A549 treated with Hydrocortisone at 1 μM for 4 hours (cell line): Measurements from ENCODE around the gene RC3H2. TPM values are rescaled to one million over a fixed set of nuclear protein-coding genes. Genes with fewer than 3 reads are reported as not detected.

Experiments used
- total RNA-seq: library from RNA; stranded (reverse); fragments of 200-300 nt; extraction: Qiagen RNA extraction; gene quantifications from 5 replicates; pipeline ENCODE4 v1.2.3, GENCODE V29; 2022

RC3H2 gene, protein sequence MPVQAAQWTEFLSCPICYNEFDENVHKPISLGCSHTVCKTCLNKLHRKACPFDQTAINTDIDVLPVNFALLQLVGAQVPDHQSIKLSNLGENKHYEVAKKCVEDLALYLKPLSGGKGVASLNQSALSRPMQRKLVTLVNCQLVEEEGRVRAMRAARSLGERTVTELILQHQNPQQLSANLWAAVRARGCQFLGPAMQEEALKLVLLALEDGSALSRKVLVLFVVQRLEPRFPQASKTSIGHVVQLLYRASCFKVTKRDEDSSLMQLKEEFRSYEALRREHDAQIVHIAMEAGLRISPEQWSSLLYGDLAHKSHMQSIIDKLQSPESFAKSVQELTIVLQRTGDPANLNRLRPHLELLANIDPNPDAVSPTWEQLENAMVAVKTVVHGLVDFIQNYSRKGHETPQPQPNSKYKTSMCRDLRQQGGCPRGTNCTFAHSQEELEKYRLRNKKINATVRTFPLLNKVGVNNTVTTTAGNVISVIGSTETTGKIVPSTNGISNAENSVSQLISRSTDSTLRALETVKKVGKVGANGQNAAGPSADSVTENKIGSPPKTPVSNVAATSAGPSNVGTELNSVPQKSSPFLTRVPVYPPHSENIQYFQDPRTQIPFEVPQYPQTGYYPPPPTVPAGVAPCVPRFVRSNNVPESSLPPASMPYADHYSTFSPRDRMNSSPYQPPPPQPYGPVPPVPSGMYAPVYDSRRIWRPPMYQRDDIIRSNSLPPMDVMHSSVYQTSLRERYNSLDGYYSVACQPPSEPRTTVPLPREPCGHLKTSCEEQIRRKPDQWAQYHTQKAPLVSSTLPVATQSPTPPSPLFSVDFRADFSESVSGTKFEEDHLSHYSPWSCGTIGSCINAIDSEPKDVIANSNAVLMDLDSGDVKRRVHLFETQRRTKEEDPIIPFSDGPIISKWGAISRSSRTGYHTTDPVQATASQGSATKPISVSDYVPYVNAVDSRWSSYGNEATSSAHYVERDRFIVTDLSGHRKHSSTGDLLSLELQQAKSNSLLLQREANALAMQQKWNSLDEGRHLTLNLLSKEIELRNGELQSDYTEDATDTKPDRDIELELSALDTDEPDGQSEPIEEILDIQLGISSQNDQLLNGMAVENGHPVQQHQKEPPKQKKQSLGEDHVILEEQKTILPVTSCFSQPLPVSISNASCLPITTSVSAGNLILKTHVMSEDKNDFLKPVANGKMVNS
- total RNA-seq: 15.6 to 22.7 TPM (median 21.2 TPM) in 5 replicates

DNA sequence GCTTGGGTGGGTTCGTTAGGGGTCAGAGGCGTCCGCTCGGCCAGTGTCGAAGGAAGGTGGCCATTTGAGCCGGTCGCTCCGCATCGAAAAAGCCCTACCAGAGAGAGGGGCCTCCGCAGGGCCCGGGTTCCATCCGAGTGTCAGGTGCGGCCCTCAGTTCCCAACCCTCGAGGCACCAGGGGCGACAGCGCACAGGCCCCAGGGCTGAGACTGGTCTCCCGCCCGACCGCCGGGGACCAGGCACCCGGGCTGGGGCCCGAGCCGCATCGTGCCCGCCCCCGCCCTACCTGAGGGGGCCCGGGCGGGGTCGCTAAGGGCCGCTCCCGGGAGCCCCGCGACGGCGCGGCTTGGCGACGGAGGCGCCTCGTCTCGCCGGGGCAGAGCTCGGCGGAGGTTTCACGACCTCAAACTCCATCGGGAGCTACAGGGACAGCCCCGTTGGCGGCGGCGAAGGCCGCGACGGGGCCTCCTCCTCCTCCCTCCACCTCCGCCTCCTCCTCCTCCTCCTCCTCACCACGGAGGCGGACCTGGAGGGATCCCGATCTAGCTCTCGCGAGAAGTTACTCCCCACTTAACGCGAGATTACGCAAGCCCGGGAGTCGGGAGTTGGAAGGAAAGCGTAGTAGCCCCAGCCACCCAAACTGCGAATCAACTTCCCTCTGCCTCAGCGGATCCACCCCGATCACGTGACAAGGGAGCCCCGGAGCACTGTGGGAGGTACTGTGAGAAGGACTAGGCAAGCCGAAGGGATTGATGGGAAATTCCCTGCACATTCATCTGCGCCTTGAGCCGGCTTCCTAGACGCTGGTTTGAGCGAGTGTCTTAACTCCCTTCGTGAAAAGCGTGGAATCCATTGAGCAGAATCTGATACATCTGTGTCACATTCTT, at the start of gene RC3H2:
TSS of gene RC3H2 (minus strand) at position 537 of the 888 bp plus-strand sequence. CDS start 7,850 bp downstream, outside the sequence.

GRCh38 chr9:122940749-122941581, 35.8 kb upstream of the RC3H2 start, which contains the start of gene RABGAP1:
TSS of gene RABGAP1 (plus strand) at chr9:122941020. CDS start at chr9:122957060, 16,040 bp downstream.

GRCh38 chr9:122931226-122932121, 26.3 kb upstream of the RC3H2 start, which contains the start of gene ZBTB26:
TSS of gene ZBTB26 (minus strand) at chr9:122931512. CDS start at chr9:122919934, 11,578 bp downstream.

DNA sequence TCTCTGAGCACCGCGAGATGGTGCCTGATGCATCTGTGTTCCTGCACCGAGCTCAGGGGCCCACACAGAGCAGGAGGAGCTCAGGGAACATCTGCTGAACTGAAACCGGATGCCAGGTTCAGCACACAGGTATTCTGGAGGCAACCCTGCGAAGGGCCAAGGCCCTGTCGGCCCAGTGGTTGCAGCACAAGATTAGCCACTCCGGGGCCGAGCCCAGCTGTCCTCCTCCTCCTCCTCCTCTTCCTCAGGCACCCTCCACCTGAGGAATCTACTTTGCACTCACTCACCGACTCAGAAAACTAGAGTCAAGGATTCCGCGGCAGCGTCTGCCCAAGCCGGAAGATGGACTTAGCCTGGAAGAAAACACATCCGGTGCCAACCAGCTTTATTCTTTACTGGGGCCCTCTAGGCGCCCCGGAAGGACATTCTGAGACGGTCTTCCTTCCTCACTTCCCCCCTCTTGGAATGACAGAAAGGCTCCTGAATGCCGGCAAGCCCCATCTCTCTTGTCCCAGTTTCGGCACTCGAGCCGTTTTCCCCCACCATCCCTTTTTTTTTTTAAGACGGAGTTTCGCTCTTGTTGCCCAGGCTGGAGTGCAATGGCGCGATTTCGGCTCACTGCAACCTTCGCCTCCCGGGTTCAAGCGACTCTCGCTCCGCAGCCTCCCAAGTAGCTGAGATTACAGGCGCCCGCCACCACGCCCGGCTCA, 8.0 kb upstream of the RC3H2 start, which contains the start of gene ZBTB6:
TSS of gene ZBTB6 (minus strand) at position 360 of the 710 bp plus-strand sequence. CDS start 1,251 bp downstream, outside the sequence.

GRCh38 chr9:122800066-122801060, 104.8 kb downstream of the RC3H2 start, which contains the start of gene OR1K1:
TSS of gene OR1K1 (plus strand) at chr9:122800123. CDS start at chr9:122800123, 0 bp downstream.

Other genes starting within 250 kb of the RC3H2 start
- gene OR1B1, start 247.7 kb downstream of the RC3H2 start, total RNA-seq: not detected in 5 replicates
- gene OR1L1, start 243.6 kb downstream of the RC3H2 start, total RNA-seq: not detected in 5 replicates
- gene OR1L3, start 230.2 kb downstream of the RC3H2 start, total RNA-seq: not detected in 5 replicates
- not detected in 5 replicates for gene OR1L4, start 181.4 kb downstream of the RC3H2 start, total RNA-seq
- gene OR1L6, start 163.1 kb downstream of the RC3H2 start, total RNA-seq: not detected in 5 replicates
- gene OR5C1, start 116.4 kb downstream of the RC3H2 start, total RNA-seq: not detected in 5 replicates
- not detected in 5 replicates for gene OR1K1, start 105.2 kb downstream of the RC3H2 start, total RNA-seq
- 14.3 to 18.9 TPM (median 16.5 TPM) in 5 replicates for gene PDCL, start 76.8 kb downstream of the RC3H2 start, total RNA-seq
- gene ZBTB6, start 8.0 kb upstream of the RC3H2 start, total RNA-seq: 4.7 to 6.2 TPM (median 5.3 TPM) in 5 replicates
- gene ZBTB26, start 26.2 kb upstream of the RC3H2 start, total RNA-seq: 1.2 to 2.3 TPM (median 2.0 TPM) in 5 replicates
- gene RABGAP1, start 35.7 kb upstream of the RC3H2 start, total RNA-seq: 11.8 to 19.0 TPM (median 14.2 TPM) in 5 replicates
- gene GPR21, start 128.3 kb upstream of the RC3H2 start, total RNA-seq: not detected in 5 replicates